OCI-LY1 (cell line): ENCODE data around the gene LRRC71.

ENCODE experiments used
- H2AFZ ChIP-seq: fragments of 200-600 bp; sonication (generic), shearing (Covaris generic); 2 replicates; pipeline ENCODE4 v1.6.0; 2014; ENCODE audit warnings: antibody characterized with exemption, mild to moderate bottlenecking, low read length
- H3F3A ChIP-seq: fragments of 200-600 bp; sonication (generic), shearing (Covaris generic); 2 replicates; pipeline ENCODE4 v1.6.0; 2014; ENCODE audit warnings: mild to moderate bottlenecking, antibody characterized with exemption, low read length, moderate library complexity; ENCODE audit not compliant: insufficient read depth
- H3K27ac ChIP-seq: fragments of 200-600 bp; sonication (generic); 2 replicates; pipeline ENCODE4 v1.5.1; 2014; ENCODE audit warnings: low read length, mixed run types, mild to moderate bottlenecking, low read depth; ENCODE audit not compliant: poor library complexity, severe bottlenecking
- H3K27me3 ChIP-seq: fragments of 200-600 bp; sonication (generic); 2 replicates; pipeline ENCODE4 v1.6.0; 2014; ENCODE audit warnings: antibody characterized with exemption, mild to moderate bottlenecking, low read length, moderate library complexity; ENCODE audit not compliant: insufficient read depth
- H3K36me3 ChIP-seq: fragments of 200-600 bp; sonication (generic); 2 replicates; pipeline ENCODE4 v1.6.1; 2014; ENCODE audit warnings: mild to moderate bottlenecking, antibody characterized with exemption, low read length, moderate library complexity, mixed read lengths; ENCODE audit not compliant: insufficient read depth
- H3K4me1 ChIP-seq: fragments of 200-600 bp; sonication (generic); 2 replicates; pipeline ENCODE4 v1.5.1; 2014; ENCODE audit warnings: mild to moderate bottlenecking, low read length, moderate library complexity; ENCODE audit not compliant: insufficient read depth, severe bottlenecking
- H3K4me2 ChIP-seq: fragments of 200-600 bp; sonication (generic), shearing (Covaris generic); 2 replicates; pipeline ENCODE4 v1.6.1; 2014; ENCODE audit warnings: low read length
- H3K4me3 ChIP-seq: fragments of 200-600 bp; sonication (generic); 2 replicates; pipeline ENCODE4 v1.5.1; 2014; ENCODE audit warnings: low read length, low read depth, mild to moderate bottlenecking, mixed read lengths; ENCODE audit not compliant: poor library complexity, severe bottlenecking
- H3K79me2 ChIP-seq: fragments of 200-600 bp; shearing (Covaris generic); 2 replicates; pipeline ENCODE4 v1.6.1; 2016; ENCODE audit warnings: mixed run types, low read length, mixed read lengths; ENCODE audit not compliant: insufficient read depth
- H3K9ac ChIP-seq: fragments of 200-600 bp; sonication (generic), shearing (Covaris generic); 2 replicates; pipeline ENCODE4 v1.6.1; 2014; ENCODE audit warnings: mild to moderate bottlenecking, low read length, mixed read lengths
- H3K9me2 ChIP-seq: fragments of 200-600 bp; sonication (generic), shearing (Covaris generic); 2 replicates; pipeline ENCODE4 v1.6.1; 2014; ENCODE audit warnings: low read depth, mild to moderate bottlenecking, low read length, mixed read lengths
- H3K9me3 ChIP-seq: fragments of 200-600 bp; shearing (Covaris generic); 2 replicates; pipeline ENCODE4 v1.6.1; 2014; ENCODE audit warnings: low read length, mixed read lengths
- H4K20me1 ChIP-seq: fragments of 200-600 bp; sonication (generic), shearing (Covaris generic); 2 replicates; pipeline ENCODE4 v1.6.0; 2016; ENCODE audit warnings: mild to moderate bottlenecking, low read length; ENCODE audit not compliant: insufficient read depth
- EZH2 ChIP-seq: fragments of 200-600 bp; sonication (generic), shearing (Covaris generic); IDR thresholded peaks from 2 replicates; pipeline ENCODE4 v1.8.0; 2017; ENCODE audit warnings: borderline replicate concordance, mixed run types, mild to moderate bottlenecking, antibody characterized with exemption, low read length, moderate library complexity, mixed read lengths
- TF ChIP-seq, protein P1 (sequence below): fragments of 200-600 bp; sonication (generic), shearing (Covaris generic); IDR thresholded peaks from 2 replicates; pipeline ENCODE4 v1.5.1; 2017; ENCODE audit warnings: mild to moderate bottlenecking, antibody characterized with exemption, low read length, moderate library complexity, mixed read lengths

LRRC71 gene

GRCh38 chr1:156901966-156902915, 18.2 kb upstream of the LRRC71 start:
- no peak overlapping the region for H3K4me3 ChIP-seq
- H3K4me2 ChIP-seq: no peak overlapping the region
- no peak overlapping the region for H3K9ac ChIP-seq
- no peak overlapping the region for H2AFZ ChIP-seq
- H3K36me3 ChIP-seq: no peaks in the 10 kb centered on the region
- H3F3A ChIP-seq: no peaks in the 10 kb centered on the region
- TF ChIP-seq, protein P1, sequence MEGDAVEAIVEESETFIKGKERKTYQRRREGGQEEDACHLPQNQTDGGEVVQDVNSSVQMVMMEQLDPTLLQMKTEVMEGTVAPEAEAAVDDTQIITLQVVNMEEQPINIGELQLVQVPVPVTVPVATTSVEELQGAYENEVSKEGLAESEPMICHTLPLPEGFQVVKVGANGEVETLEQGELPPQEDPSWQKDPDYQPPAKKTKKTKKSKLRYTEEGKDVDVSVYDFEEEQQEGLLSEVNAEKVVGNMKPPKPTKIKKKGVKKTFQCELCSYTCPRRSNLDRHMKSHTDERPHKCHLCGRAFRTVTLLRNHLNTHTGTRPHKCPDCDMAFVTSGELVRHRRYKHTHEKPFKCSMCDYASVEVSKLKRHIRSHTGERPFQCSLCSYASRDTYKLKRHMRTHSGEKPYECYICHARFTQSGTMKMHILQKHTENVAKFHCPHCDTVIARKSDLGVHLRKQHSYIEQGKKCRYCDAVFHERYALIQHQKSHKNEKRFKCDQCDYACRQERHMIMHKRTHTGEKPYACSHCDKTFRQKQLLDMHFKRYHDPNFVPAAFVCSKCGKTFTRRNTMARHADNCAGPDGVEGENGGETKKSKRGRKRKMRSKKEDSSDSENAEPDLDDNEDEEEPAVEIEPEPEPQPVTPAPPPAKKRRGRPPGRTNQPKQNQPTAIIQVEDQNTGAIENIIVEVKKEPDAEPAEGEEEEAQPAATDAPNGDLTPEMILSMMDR: no peak
- TF ChIP-seq EZH2: no peak
- no peaks in the 10 kb centered on the region for H3K9me2 ChIP-seq
- H3K27me3 ChIP-seq: 0 out of 2 replicates have a peak, but pooled peaks cover 4% of the 10 kb centered on the region
- H3K27ac ChIP-seq: no peak overlapping the region
- no peaks in the 10 kb centered on the region for H3K4me1 ChIP-seq
- no peaks in the 10 kb centered on the region for H4K20me1 ChIP-seq
- H3K9me3 ChIP-seq: no peaks in the 10 kb centered on the region
- no peaks in the 10 kb centered on the region for H3K79me2 ChIP-seq

DNA sequence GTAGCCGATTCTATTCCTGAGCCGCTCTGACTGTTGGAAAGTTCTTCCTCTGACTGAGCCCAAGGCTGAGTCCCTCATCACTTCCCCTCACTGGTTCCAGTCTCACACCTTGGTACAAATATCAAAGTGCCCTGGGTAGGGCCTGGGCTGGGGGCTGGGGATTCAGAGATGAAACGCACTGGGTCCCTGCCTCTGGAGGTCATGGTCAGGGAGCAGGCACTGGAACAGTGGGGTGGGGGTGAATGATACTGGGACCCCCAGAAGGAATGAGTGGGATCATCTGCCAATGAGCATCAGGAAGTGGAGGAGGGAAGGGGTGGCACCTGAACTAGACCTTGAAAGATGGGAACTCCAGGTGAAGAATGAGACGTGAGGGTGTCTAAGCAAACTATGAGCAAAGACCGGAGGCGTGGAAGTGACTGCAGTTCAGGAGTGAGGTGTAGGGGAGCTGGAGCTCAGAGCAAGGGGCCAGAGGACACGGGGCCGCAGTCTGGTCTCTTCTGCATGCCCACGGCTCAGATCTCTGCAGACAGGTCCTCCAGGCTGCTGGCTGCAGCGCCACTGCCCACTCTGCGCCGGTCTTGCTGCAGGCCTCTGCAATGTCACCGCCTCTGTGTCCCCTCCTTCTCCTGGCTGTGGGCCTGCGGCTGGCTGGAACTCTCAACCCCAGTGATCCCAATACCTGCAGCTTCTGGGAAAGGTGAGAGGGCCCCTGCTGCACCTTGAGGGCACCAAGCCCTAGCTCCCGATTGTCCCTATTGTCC, 16.9 kb upstream of the LRRC71 start:
- Histone ChIP-seq H2AFZ (no peak overlapping the region), H3F3A (no peaks in the 10 kb centered on the region), H3K9me2 (no peaks in the 10 kb centered on the region), H3K4me3 (no peak overlapping the region), H3K9me3 (no peaks in the 10 kb centered on the region), H3K36me3 (no peaks in the 10 kb centered on the region), H3K4me2 (no peak overlapping the region), H3K27ac (no peak overlapping the region), H3K4me1 (no peaks in the 10 kb centered on the region), H3K79me2 (no peaks in the 10 kb centered on the region), H3K27me3 (0 out of 2 replicates have a peak, but pooled peaks cover 4% of the 10 kb centered on the region), H3K9ac (no peak overlapping the region), H4K20me1 (no peaks in the 10 kb centered on the region)
- TF ChIP-seq, protein P1: no peak
- no peak for TF ChIP-seq EZH2

DNA sequence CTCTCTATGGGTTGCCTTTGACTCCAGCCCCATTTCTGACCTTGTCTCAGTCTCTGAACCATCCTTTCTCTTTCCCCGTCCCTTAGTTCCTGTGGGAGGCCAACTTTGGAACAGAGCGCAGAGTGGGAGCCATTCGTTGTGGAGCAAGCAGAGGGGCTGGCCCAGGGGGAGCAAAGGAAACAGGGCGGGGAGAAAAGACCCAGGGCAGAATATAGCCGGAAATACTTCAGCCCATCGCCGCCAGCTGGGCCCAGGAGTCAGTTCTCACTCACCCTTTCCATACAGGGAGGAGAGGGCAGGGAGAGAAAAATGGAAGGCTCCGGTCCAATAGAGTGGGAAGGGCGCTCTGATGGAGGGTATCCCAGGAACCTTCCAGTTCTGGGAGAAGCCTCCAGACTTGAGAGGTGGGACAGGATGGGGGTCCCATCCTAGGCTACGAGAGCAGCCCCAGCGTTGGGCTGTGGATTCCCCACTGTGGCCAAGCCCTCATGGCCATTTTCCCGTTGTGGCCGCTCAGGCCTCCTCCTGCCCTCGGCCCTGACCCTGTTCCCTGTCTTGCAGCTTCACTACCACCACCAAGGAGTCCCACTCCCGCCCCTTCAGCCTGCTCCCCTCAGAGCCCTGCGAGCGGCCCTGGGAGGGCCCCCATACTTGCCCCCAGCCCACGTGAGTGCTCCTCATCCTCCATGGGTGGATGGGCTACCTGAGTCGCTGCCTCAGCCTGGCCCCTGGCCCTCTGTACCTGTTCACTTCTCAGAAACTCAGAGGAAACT, 16.1 kb upstream of the LRRC71 start:
- Histone ChIP-seq H3K27ac (no peak overlapping the region), H3K4me1 (no peaks in the 10 kb centered on the region), H3K9ac (no peak overlapping the region), H3K4me2 (no peak overlapping the region), H3F3A (no peaks in the 10 kb centered on the region), H3K9me3 (no peaks in the 10 kb centered on the region), H3K36me3 (no peaks in the 10 kb centered on the region), H2AFZ (no peak overlapping the region), H3K4me3 (no peak overlapping the region), H3K9me2 (no peaks in the 10 kb centered on the region), H4K20me1 (no peaks in the 10 kb centered on the region), H3K79me2 (no peaks in the 10 kb centered on the region), H3K27me3 (0 out of 2 replicates have a peak, but pooled peaks cover 4% of the 10 kb centered on the region)
- TF ChIP-seq EZH2: no peak
- TF ChIP-seq, protein P1: no peak
